Right lobe of liver (tissue), 6 donors: Measurements from ENCODE around the gene TTLL5. TPM values are rescaled to one million over a fixed set of nuclear protein-coding genes. Genes with fewer than 3 reads are reported as not detected.

Experiments
- ATAC-seq, 4 donors: fragments of 200-7000 bp; cut with Tn5 transposase; one replicate each; pipeline ENCODE4 v1.9.1; 2020; ENCODE audit warnings: mild to moderate bottlenecking in 4 of 4, moderate library complexity in 4 of 4
- DNase-seq, 3 donors: peaks; one replicate each; pipeline ENCODE4 v3.0.0-alpha.2; 2020
- H3K27ac ChIP-seq, 3 donors: fragments of 200-600 bp; one replicate each; pipeline ENCODE4 v1.8.0; 2022
- H3K27me3 ChIP-seq, 2 donors: fragments of 200-600 bp; one replicate each; pipeline ENCODE4 v1.8.0; 2022
- H3K36me3 ChIP-seq, 4 donors: fragments of 200-600 bp; sonication (generic) in 1 of 4; one replicate each; pipeline versions ENCODE4 v1.5.1 to v1.8.0; 2017 to 2022; ENCODE audit warnings: control low read depth in 1 of 4
- H3K4me1 ChIP-seq, 4 donors: fragments of 200-600 bp; sonication (generic) in 1 of 4; one replicate each; pipeline versions ENCODE4 v1.5.1 to v1.8.0; 2017 to 2022; ENCODE audit warnings: control low read depth in 1 of 4
- H3K4me3 ChIP-seq, 3 donors: fragments of 200-600 bp; one replicate each; pipeline ENCODE4 v1.8.0; 2022
- H3K9me3 ChIP-seq, 4 donors: fragments of 200-600 bp; sonication (generic) in 1 of 4; one replicate each; pipeline versions ENCODE4 v1.5.1 to v1.8.0; 2017 to 2022; ENCODE audit warnings: control low read depth in 1 of 4
- POLR2A ChIP-seq: fragments of 450-650 bp; IDR thresholded peaks from one replicate; pipeline ENCODE4 v1.6.1; 2017; ENCODE audit warnings: antibody characterized with exemption, mild to moderate bottlenecking
- WGBS: methylation state at CpG from one replicate; pipeline ENCODE4 v1.1.6; 2018; ENCODE audit warnings: low coverage, low lambda C conversion rate; ENCODE audit not compliant: insufficient coverage; ENCODE audit errors: missing lambda C conversion rate; 5-methylcytosine and 5-hydroxymethylcytosine counted together
- intact Hi-C, 2 donors: fragments of 100-400 bp; cut with DNase I; formaldehyde crosslinking; loops; one replicate each; pipeline versions ENCODE4 v1.11.2 to v1.14.1; 2022
- total RNA-seq, 6 experiments: library from RNA; depleted of rRNA in 2 of 6; stranded (reverse); fragments of >200 nt in 2 of 6; fragmentation: NEBNext Ultra II Directional in 3 of 6; extraction: Animal tissue kit (Norgen Biotek cat#: 25700) in 3 of 6; gene quantifications; one replicate each; pipeline versions ENCODE4 v1.1.0 to v1.2.4, GENCODE V29; 2016 to 2023
- TF ChIP-seq, protein P1 (sequence below), 4 donors: fragments of 200-600 bp in 3 of 4; fragments of 450-650 bp in 1 of 4; IDR thresholded peaks; one replicate each; pipeline versions ENCODE4 v1.5.1 to v1.8.0; 2016 to 2022; ENCODE audit warnings: antibody characterized with exemption in 4 of 4, mild to moderate bottlenecking in 2 of 4
- donor health status: DM: no; HTN: yes; CAD: no.
- donor health status: DM: no; HTN: no; CAD: no.
- donor health status: DM: no; HTN: no; CAD: no.
- donor health status: DM: no; HTN: yes; CAD: no.
- donor health status: DM: no; HTN: yes; CAD: no.

TTLL5 gene
- total RNA-seq, 6 experiments from 2014 or later, result 7.4 to 13.8 (median 11.9) TPM

DNA sequence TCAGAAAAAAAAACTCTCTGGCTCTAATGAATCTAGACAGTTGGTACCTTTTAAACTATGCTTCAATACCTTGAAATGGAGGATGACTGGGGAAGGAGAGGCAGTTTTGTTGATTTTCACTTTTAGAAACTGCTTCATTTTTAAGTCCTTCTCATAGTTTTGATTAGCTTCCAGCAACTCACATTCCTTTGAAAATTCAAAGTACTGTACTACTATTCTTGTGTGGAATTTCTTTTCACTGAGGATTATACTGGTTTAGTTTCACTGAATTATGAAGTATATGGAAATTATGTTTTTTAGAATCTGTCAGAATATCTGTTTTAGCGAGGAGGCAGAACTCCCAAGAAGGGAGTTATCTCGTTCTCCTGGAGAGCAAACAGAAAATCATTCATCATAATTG is 204.5 kb downstream of the TTLL5 start:
- intact Hi-C loops, result no loop called here
- Histone ChIP-seq H3K36me3 (no peaks in the 10 kb centered on the region), H3K27me3 (no peaks in the 10 kb centered on the region), H3K4me1 (no peaks in the 10 kb centered on the region), H3K9me3 (no peaks in the 10 kb centered on the region), H3K27ac (no peak overlapping the region), H3K4me3 (no peak overlapping the region)
- DNase-seq, result no peak
- no peak for ATAC-seq
- TF ChIP-seq, protein P1, sequence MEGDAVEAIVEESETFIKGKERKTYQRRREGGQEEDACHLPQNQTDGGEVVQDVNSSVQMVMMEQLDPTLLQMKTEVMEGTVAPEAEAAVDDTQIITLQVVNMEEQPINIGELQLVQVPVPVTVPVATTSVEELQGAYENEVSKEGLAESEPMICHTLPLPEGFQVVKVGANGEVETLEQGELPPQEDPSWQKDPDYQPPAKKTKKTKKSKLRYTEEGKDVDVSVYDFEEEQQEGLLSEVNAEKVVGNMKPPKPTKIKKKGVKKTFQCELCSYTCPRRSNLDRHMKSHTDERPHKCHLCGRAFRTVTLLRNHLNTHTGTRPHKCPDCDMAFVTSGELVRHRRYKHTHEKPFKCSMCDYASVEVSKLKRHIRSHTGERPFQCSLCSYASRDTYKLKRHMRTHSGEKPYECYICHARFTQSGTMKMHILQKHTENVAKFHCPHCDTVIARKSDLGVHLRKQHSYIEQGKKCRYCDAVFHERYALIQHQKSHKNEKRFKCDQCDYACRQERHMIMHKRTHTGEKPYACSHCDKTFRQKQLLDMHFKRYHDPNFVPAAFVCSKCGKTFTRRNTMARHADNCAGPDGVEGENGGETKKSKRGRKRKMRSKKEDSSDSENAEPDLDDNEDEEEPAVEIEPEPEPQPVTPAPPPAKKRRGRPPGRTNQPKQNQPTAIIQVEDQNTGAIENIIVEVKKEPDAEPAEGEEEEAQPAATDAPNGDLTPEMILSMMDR (IDR thresholded peaks at IDR 0.05), result no peak
- no peak for TF ChIP-seq POLR2A
- 91% methylated on average over 2 of the region's 2 CpGs for WGBS

DNA sequence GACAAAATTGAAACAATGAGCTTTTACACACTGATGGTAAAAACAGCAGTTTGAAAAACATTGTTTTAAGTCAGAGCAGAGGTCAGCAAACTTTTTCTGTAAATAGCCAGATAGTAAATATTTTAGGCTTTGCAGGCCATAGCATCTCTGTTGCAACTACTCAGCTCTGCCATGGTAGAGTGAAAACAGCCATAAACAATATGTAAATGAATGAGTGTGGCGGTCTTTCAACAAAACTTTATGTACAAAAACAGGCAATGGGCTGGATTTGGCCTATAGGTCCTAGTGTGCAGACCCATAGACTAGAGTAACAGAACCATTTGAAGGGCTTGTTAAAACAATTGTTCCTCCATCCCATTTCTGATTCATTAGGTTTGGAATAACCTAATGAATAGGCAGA is 205.9 kb downstream of the TTLL5 start:
- intact Hi-C loops, result no loop called here
- H3K27ac ChIP-seq, result no peak overlapping the region
- 100% methylated on average over 1 of the region's 1 CpG for WGBS
- H3K4me3 ChIP-seq, result no peak overlapping the region
- no peaks in the 10 kb centered on the region for H3K9me3 ChIP-seq
- DNase-seq (no peak), ATAC-seq (no peak)
- H3K27me3 ChIP-seq, result no peaks in the 10 kb centered on the region
- no peaks in the 10 kb centered on the region for H3K36me3 ChIP-seq
- TF ChIP-seq POLR2A, result no peak
- TF ChIP-seq, protein P1 (IDR thresholded peaks at IDR 0.05), result no peak
- H3K4me1 ChIP-seq, result no peaks in the 10 kb centered on the region

GRCh38 chr14:75871181-75871880 is 210.3 kb downstream of the TTLL5 start:
- Histone ChIP-seq H3K9me3 (no peaks in the 10 kb centered on the region), H3K27ac (no peak overlapping the region), H3K4me3 (no peak overlapping the region), H3K27me3 (no peaks in the 10 kb centered on the region), H3K36me3 (no peaks in the 10 kb centered on the region), H3K4me1 (no peaks in the 10 kb centered on the region)
- 69% methylated on average over 6 of the region's 6 CpGs for WGBS
- DNase-seq (no peak), ATAC-seq (no peak)
- intact Hi-C loops, result no loop called here
- TF ChIP-seq, protein P1 (IDR thresholded peaks at IDR 0.05), result no peak
- TF ChIP-seq POLR2A, result no peak

GRCh38 chr14:75875958-75876357 is 214.9 kb downstream of the TTLL5 start:
- H3K4me3 ChIP-seq, result no peak overlapping the region
- no peak overlapping the region for H3K27ac ChIP-seq
- H3K9me3 ChIP-seq, result no peaks in the 10 kb centered on the region
- H3K4me1 ChIP-seq, result no peaks in the 10 kb centered on the region
- no peaks in the 10 kb centered on the region for H3K36me3 ChIP-seq
- intact Hi-C loops, result no loop called here
- TF ChIP-seq, protein P1 (IDR thresholded peaks at IDR 0.05), result no peak
- TF ChIP-seq POLR2A, result no peak
- DNase-seq (no peak), ATAC-seq (no peak)
- no peaks in the 10 kb centered on the region for H3K27me3 ChIP-seq
- WGBS, result 50% methylated on average over 1 of the region's 1 CpG
